Trophoblast cell (in vitro differentiated cells and primary cell): Measurements from ENCODE around the gene RASSF4.

ENCODE experiments used
- DNase-seq, 2 donors: peaks; one replicate each; pipeline ENCODE4 v3.0.0-alpha.2; 2016
- H2AFZ ChIP-seq: 2 replicates; pipeline ENCODE4 v1.6.1; 2013; ENCODE audit warnings: low read length, moderate library complexity, mild to moderate bottlenecking; ENCODE audit not compliant: insufficient read depth, poor library complexity
- H2AK5ac ChIP-seq: 2 replicates; pipeline ENCODE4 v1.6.1; 2013; ENCODE audit warnings: mild to moderate bottlenecking, low read length
- H2BK120ac ChIP-seq: 2 replicates; pipeline ENCODE4 v1.6.1; 2013; ENCODE audit warnings: low read length, mild to moderate bottlenecking, moderate library complexity; ENCODE audit not compliant: insufficient read depth, poor library complexity
- H2BK12ac ChIP-seq: 2 replicates; pipeline ENCODE4 v1.6.1; 2013; ENCODE audit warnings: mild to moderate bottlenecking, low read length, moderate library complexity
- H2BK5ac ChIP-seq: 2 replicates; pipeline ENCODE4 v1.6.1; 2013; ENCODE audit warnings: low read length, low read depth, moderate library complexity, mild to moderate bottlenecking; ENCODE audit not compliant: poor library complexity
- H3K14ac ChIP-seq: 2 replicates; pipeline ENCODE4 v1.6.1; 2013; ENCODE audit warnings: mild to moderate bottlenecking, low read length
- H3K18ac ChIP-seq: 2 replicates; pipeline ENCODE4 v1.6.1; 2013; ENCODE audit warnings: mild to moderate bottlenecking, low read length
- H3K23ac ChIP-seq: 2 replicates; pipeline ENCODE4 v1.6.1; 2013; ENCODE audit warnings: low read length
- H3K27ac ChIP-seq: 2 replicates; pipeline ENCODE4 v1.5.1; 2013; ENCODE audit warnings: low read depth, mild to moderate bottlenecking, inconsistent platforms, low read length, moderate library complexity
- H3K27me3 ChIP-seq: 2 replicates; pipeline ENCODE4 v1.6.1; 2013; ENCODE audit warnings: inconsistent platforms, mild to moderate bottlenecking, low read length, moderate library complexity; ENCODE audit not compliant: insufficient read depth
- H3K36me3 ChIP-seq, 2 experiments: 1 replicate in 1 of 2; 2 replicates in 1 of 2; pipeline ENCODE4 v1.6.1; 2013; ENCODE audit warnings: low read length in 2 of 2, mild to moderate bottlenecking in 2 of 2, moderate library complexity in 1 of 2; ENCODE audit not compliant: insufficient read depth in 2 of 2, control insufficient read depth in 1 of 2
- H3K4ac ChIP-seq: 2 replicates; pipeline ENCODE4 v1.6.1; 2013; ENCODE audit warnings: low read depth, mild to moderate bottlenecking, low read length, moderate library complexity
- H3K4me1 ChIP-seq, 2 experiments: 1 replicate in 1 of 2; 2 replicates in 1 of 2; pipeline ENCODE4 v1.6.1; 2013; ENCODE audit warnings: low read length in 2 of 2, mild to moderate bottlenecking in 2 of 2, moderate library complexity in 1 of 2; ENCODE audit not compliant: insufficient read depth in 2 of 2, control insufficient read depth in 1 of 2
- H3K4me2 ChIP-seq: 2 replicates; pipeline ENCODE4 v1.6.1; 2013; ENCODE audit warnings: inconsistent platforms, mild to moderate bottlenecking, low read length, moderate library complexity
- H3K4me3 ChIP-seq: 2 replicates; pipeline ENCODE4 v1.5.1; 2013; ENCODE audit warnings: mild to moderate bottlenecking, low read depth, low read length, inconsistent platforms
- H3K79me1 ChIP-seq: one replicate; pipeline ENCODE4 v1.6.1; 2013; ENCODE audit warnings: low read length
- H3K79me2 ChIP-seq: 2 replicates; pipeline ENCODE4 v1.6.1; 2013; ENCODE audit warnings: low read length, mild to moderate bottlenecking; ENCODE audit not compliant: control insufficient read depth, insufficient read depth, poor library complexity
- H3K9ac ChIP-seq: 2 replicates; pipeline ENCODE4 v1.6.1; 2013; ENCODE audit warnings: mild to moderate bottlenecking, low read length
- H3K9me3 ChIP-seq: 2 replicates; pipeline ENCODE4 v1.6.1; 2013; ENCODE audit warnings: low read depth, mild to moderate bottlenecking, control low read depth, inconsistent platforms, low read length; ENCODE audit not compliant: insufficient read depth
- H4K12ac ChIP-seq: 2 replicates; pipeline ENCODE4 v1.6.1; 2013; ENCODE audit warnings: low read depth, mild to moderate bottlenecking, low read length, moderate library complexity
- H4K8ac ChIP-seq: 2 replicates; pipeline ENCODE4 v1.6.1; 2013; ENCODE audit warnings: low read depth, mild to moderate bottlenecking, low read length, moderate library complexity
- H4K91ac ChIP-seq: one replicate; pipeline ENCODE4 v1.6.1; 2013; ENCODE audit warnings: low read depth, mild to moderate bottlenecking, low read length, moderate library complexity
- WGBS: extraction: QIAGEN DNeasy Blood & Tissue Kit; methylation state at CpG from one replicate; pipeline ENCODE4 v1.1.7; 2013; ENCODE audit warnings: missing lambda C conversion rate; ENCODE audit not compliant: insufficient read length, insufficient coverage; ENCODE audit errors: extremely low coverage; 5-methylcytosine and 5-hydroxymethylcytosine counted together

The RASSF4 gene

GRCh38 chr10:44986179-44986578 is 26.6 kb downstream of the RASSF4 start:
- Histone ChIP-seq H3K4ac (no peak overlapping the region), H3K14ac (no peak overlapping the region), H4K12ac (no peak overlapping the region), H3K4me1 (peaks cover 8 to 15% of the 10 kb centered on the region in 2 experiments), H3K79me2 (peaks cover 2% of the 10 kb centered on the region), H3K4me3 (no peak overlapping the region), H2BK5ac (no peak overlapping the region), H3K9ac (no peak overlapping the region), H3K9me3 (no peaks in the 10 kb centered on the region), H4K91ac (no peak overlapping the region), H3K4me2 (no peak overlapping the region), H2BK120ac (no peak overlapping the region), H2BK12ac (no peak overlapping the region), H3K23ac (no peak overlapping the region), H3K18ac (no peak overlapping the region), H3K27ac (no peak overlapping the region), H4K8ac (no peak overlapping the region), H3K79me1 (peaks cover 10% of the 10 kb centered on the region), H3K36me3 (peaks cover 11 to 13% of the 10 kb centered on the region in 2 experiments), H2AK5ac (no peak overlapping the region), H3K27me3 (no peaks in the 10 kb centered on the region), H2AFZ (no peak overlapping the region)
- no peak for DNase-seq
- no CpG with 5 or more reads among the region's 3 CpGs for WGBS

DNA sequence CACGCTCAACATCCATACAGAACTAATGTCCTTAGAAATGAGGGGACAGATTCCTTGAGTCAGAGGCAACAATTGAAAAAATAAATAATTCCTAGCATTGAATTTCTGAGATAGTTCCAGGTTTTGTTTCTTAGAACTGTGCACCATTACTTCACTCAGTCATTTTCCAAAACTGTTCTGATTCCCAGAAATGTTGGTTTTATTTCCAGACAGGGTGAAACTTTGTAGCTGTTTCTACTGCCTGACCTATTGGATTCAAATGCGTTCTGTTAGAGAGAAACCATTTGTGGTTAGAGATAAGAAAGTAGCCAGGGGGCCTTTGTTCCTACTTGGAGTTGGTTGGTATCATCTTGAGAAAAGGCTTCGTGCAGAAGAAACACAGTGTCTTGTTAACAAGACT is 27.1 kb downstream of the RASSF4 start:
- Histone ChIP-seq H2AK5ac (no peak overlapping the region), H3K4me2 (no peak overlapping the region), H3K23ac (no peak overlapping the region), H3K14ac (no peak overlapping the region), H3K4me1 (peaks cover 5 to 12% of the 10 kb centered on the region in 2 experiments), H2BK5ac (no peak overlapping the region), H4K8ac (no peak overlapping the region), H4K12ac (no peak overlapping the region), H3K27me3 (no peaks in the 10 kb centered on the region), H3K4me3 (no peak overlapping the region), H3K9ac (no peak overlapping the region), H3K36me3 (peaks cover 11 to 13% of the 10 kb centered on the region in 2 experiments), H2BK12ac (no peak overlapping the region), H4K91ac (no peak overlapping the region), H3K79me1 (peaks cover 8% of the 10 kb centered on the region), H3K9me3 (no peaks in the 10 kb centered on the region), H3K27ac (no peak overlapping the region), H3K79me2 (peaks cover under 1% of the 10 kb centered on the region), H3K18ac (no peak overlapping the region), H2AFZ (no peak overlapping the region), H2BK120ac (no peak overlapping the region), H3K4ac (no peak overlapping the region)
- DNase-seq, result no peak
- no CpG with 5 or more reads among the region's 3 CpGs for WGBS

DNA sequence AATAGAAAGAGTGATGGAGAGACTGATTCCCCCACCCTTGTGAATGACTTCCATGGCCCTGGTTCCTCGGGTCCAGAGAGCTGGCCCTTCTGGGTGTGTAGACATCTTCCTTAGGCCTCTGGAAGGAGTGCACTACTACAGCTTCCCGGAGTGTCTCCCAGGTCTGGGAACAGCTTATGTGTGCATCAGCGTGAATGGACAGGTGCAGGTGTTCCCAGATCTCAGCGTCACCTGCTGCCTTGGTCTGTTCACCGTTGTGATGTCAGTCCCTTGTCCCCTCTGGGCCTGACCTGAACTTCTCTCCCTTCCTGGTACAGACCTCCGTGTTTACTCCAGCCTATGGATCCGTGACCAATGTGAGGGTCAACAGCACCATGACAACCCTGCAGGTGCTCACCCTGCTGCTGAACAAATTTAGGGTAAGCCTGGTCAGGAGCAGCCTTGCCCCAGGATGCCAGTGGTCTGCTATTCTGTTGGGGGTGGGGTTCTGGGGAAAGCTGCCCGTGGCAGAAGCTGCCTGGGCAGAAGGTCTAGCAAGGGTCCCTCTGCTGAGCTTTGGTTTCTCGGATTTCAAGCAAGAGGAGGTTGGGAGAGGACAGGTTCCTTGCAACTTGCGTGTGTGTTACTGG is 29.5 kb downstream of the RASSF4 start:
- no peaks in the 10 kb centered on the region for H3K79me2 ChIP-seq
- H4K91ac ChIP-seq, result no peak overlapping the region
- H2AK5ac ChIP-seq, result no peak overlapping the region
- DNase-seq, result no peak
- H3K9ac ChIP-seq, result no peak overlapping the region
- no peak overlapping the region for H2AFZ ChIP-seq
- WGBS, result no CpG with 5 or more reads among the region's 10 CpGs
- no peak overlapping the region for H3K27ac ChIP-seq
- no peak overlapping the region for H3K14ac ChIP-seq
- no peaks in the 10 kb centered on the region for H3K27me3 ChIP-seq
- no peaks in the 10 kb centered on the region for H3K9me3 ChIP-seq
- no peak overlapping the region for H3K4me3 ChIP-seq
- H4K8ac ChIP-seq, result no peak overlapping the region
- peaks cover 21% of the 10 kb centered on the region for H3K79me1 ChIP-seq
- peaks cover 10 to 14% of the 10 kb centered on the region in 2 experiments for H3K4me1 ChIP-seq
- H2BK12ac ChIP-seq, result no peak overlapping the region
- H3K23ac ChIP-seq, result no peak overlapping the region
- no peak overlapping the region for H3K4me2 ChIP-seq
- H3K18ac ChIP-seq, result no peak overlapping the region
- peaks cover 13 to 23% of the 10 kb centered on the region in 2 experiments for H3K36me3 ChIP-seq
- H2BK5ac ChIP-seq, result no peak overlapping the region
- H2BK120ac ChIP-seq, result no peak overlapping the region
- H3K4ac ChIP-seq, result no peak overlapping the region
- H4K12ac ChIP-seq, result no peak overlapping the region

DNA sequence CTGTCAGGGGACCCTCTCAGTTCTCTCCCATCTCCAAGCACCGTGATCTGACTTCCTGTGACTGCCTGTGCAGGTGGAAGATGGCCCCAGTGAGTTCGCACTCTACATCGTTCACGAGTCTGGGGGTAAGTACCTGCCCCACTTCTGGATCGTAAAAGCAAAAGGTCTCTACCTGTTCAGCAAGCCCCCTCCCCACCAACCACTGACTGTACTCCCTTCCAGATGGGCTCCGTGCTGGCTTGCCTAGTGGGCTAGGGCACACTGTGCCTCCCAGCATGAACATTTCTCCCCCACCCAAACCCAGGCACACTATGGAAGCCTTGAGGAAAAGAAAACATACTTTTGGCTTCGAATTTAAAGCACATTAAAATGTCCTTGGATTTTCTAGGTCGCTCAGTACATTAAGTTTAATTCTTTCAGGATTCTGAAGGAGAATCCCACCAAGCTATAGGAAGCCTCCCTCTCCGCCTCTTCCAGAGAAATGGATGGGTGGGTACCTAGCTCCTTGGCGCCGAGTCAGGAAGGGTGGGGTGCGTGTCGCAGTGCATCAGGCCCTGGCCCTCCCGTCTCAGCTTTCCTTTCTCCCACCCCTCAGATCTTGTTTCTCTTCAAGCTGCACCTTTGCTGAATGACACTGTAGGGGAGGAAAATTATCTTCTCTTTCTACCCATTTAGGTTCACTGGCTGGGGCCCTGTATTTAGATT is 30.1 kb downstream of the RASSF4 start:
- H3K14ac ChIP-seq, result no peak overlapping the region
- H3K79me2 ChIP-seq, result peaks cover 1% of the 10 kb centered on the region
- H2BK5ac ChIP-seq, result no peak overlapping the region
- H4K91ac ChIP-seq, result no peak overlapping the region
- H3K4me3 ChIP-seq, result no peak overlapping the region
- H3K4me1 ChIP-seq, result peaks cover 15 to 18% of the 10 kb centered on the region in 2 experiments
- H2AK5ac ChIP-seq, result no peak overlapping the region
- H4K8ac ChIP-seq, result no peak overlapping the region
- no CpG with 5 or more reads among the region's 14 CpGs for WGBS
- H2AFZ ChIP-seq, result no peak overlapping the region
- no peak overlapping the region for H3K27ac ChIP-seq
- H3K9me3 ChIP-seq, result no peaks in the 10 kb centered on the region
- DNase-seq, result no peak
- no peak overlapping the region for H3K4ac ChIP-seq
- peaks cover 7 to 20% of the 10 kb centered on the region in 2 experiments for H3K36me3 ChIP-seq
- H3K18ac ChIP-seq, result no peak overlapping the region
- H4K12ac ChIP-seq, result no peak overlapping the region
- H2BK12ac ChIP-seq, result no peak overlapping the region
- H3K23ac ChIP-seq, result no peak overlapping the region
- H3K4me2 ChIP-seq, result no peak overlapping the region
- H3K79me1 ChIP-seq, result peaks cover 26% of the 10 kb centered on the region
- no peak overlapping the region for H2BK120ac ChIP-seq
- H3K27me3 ChIP-seq, result no peaks in the 10 kb centered on the region
- no peak overlapping the region for H3K9ac ChIP-seq
